Astrocyte of the cerebellum (primary cell): ENCODE measurements around the gene COQ5.
"Not testable (repeated sequence)": the region's sequence is repeated elsewhere in the genome, so short reads cannot be mapped to it uniquely, and the experiment has no call there.

ENCODE experiments used
- DNase-seq: peaks from one replicate; pipeline ENCODE4 v3.0.0-alpha.2; 2011; ENCODE audit warnings: low read depth
- H3K4me3 ChIP-seq: 2 replicates; pipeline ENCODE4 v1.5.1; 2011; ENCODE audit warnings: mild to moderate bottlenecking, low read depth, low read length, moderate library complexity
- in situ Hi-C: cut with HindIII; loops from 2 replicates; pipeline ENCODE4 v1.10.0; 2017; ENCODE audit warnings: low sequenced_read_pairs
- TF ChIP-seq, protein P1 (sequence below): IDR thresholded peaks from 2 replicates; pipeline ENCODE4 v1.5.1; 2012; ENCODE audit warnings: low read length, low read depth, moderate library complexity, mild to moderate bottlenecking; ENCODE audit errors: missing control alignments

The COQ5 gene

GRCh38 chr12:120495186-120495730 lies 33.7 kb downstream of the COQ5 start:
- TF ChIP-seq, protein P1, sequence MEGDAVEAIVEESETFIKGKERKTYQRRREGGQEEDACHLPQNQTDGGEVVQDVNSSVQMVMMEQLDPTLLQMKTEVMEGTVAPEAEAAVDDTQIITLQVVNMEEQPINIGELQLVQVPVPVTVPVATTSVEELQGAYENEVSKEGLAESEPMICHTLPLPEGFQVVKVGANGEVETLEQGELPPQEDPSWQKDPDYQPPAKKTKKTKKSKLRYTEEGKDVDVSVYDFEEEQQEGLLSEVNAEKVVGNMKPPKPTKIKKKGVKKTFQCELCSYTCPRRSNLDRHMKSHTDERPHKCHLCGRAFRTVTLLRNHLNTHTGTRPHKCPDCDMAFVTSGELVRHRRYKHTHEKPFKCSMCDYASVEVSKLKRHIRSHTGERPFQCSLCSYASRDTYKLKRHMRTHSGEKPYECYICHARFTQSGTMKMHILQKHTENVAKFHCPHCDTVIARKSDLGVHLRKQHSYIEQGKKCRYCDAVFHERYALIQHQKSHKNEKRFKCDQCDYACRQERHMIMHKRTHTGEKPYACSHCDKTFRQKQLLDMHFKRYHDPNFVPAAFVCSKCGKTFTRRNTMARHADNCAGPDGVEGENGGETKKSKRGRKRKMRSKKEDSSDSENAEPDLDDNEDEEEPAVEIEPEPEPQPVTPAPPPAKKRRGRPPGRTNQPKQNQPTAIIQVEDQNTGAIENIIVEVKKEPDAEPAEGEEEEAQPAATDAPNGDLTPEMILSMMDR: no peak
- DNase-seq: no peak
- in situ Hi-C loops: loop anchor here (10.0 kb wide), 1 partner anchor 270 kb away; no protein-coding TSS in a partner anchor
- H3K4me3 ChIP-seq: peak overlapping the region; percentile 96

- in situ Hi-C loops: loop anchor here (10.0 kb wide), 1 partner anchor 266 kb away; no protein-coding TSS in a partner anchor
- TF ChIP-seq, protein P1: no peak
- no peak overlapping the region for H3K4me3 ChIP-seq
- DNase-seq: no peak
These were observed 38.0 kb downstream of the COQ5 start for GRCh38 chr12:120490833-120491512.

GRCh38 chr12:120490325-120490724 lies 38.6 kb downstream of the COQ5 start:
- in situ Hi-C loops: loop anchor here (10.0 kb wide), 1 partner anchor 266 kb away; no protein-coding TSS in a partner anchor
- DNase-seq: no peak
- no peak overlapping the region for H3K4me3 ChIP-seq
- TF ChIP-seq, protein P1: no peak

- in situ Hi-C loops: no loop called here
- no peak overlapping the region for H3K4me3 ChIP-seq
- TF ChIP-seq, protein P1: no peak
- no peak for DNase-seq
These were observed 39.9 kb downstream of the COQ5 start for GRCh38 chr12:120489018-120489417.

- no peak for DNase-seq
- TF ChIP-seq, protein P1: no peak
- in situ Hi-C loops: no loop called here
- no peak overlapping the region for H3K4me3 ChIP-seq
These were observed 40.8 kb downstream of the COQ5 start for GRCh38 chr12:120488057-120488640.

DNA sequence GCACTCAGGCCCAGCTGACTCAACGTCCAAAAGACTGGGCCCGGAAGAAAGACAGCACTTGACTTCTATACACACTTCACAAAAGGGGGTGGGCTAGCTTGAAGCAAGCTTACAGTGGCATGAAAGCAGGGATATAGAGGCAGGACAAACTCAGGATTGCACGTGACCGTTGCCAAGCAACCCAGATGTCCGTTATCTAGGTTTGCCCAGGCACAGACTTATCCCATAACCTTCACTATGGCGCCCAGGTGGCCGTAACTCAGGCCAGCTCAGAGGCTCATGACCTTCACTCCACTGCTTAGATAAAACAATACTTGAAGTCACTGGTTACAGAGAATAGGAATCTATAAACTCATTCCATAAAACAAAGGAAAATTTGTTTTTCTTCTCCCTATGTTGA lies 41.4 kb downstream of the COQ5 start:
- in situ Hi-C loops: not testable (repeated sequence)

More for the DNA sequence above, 41.4 kb downstream of the COQ5 start:
- not testable (repeated sequence) for DNase-seq, H3K4me3 ChIP-seq
